ENCODE results near the gene ZBTB45. TPM values are rescaled to one million over a fixed set of nuclear protein-coding genes. Genes with fewer than 3 reads are reported as not detected.

Gene ZBTB45
- total RNA-seq, 3 donors from 2014 or later (not counting 1 experiment from before 2014, with no cell fraction given) = 9.6 to 12.6 (median 9.8) TPM

DNA sequence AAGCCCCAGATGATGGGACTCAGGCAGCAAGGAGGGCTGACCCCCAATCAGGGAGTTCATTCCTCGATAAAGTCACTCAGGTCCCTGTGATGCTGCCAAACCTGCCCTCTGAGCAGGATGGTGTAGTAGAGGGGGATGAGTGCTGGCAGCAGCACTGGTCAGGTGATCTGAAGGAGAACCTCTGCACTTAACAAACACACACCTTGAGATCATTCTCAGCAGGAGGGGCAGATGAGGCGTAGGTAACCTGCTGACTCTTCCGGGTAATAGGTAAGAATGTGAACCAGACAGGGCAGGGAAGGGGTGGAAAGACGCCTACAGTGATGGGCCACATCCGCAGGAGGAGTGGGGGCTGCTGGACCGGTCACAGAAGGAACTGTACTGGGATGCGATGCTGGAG, 40.3 kb downstream of the ZBTB45 start:
- Histone ChIP-seq H3K4me1 (ENCODE audit: control insufficient read depth, insufficient read depth, low read length) (peaks cover 21% of the 10 kb centered on the region), H3K9me3 (ENCODE audit: control insufficient read depth, insufficient read depth, low read length) (no peaks in the 10 kb centered on the region), H3K27me3 (ENCODE audit: control insufficient read depth, insufficient read depth, low read length) (no peaks in the 10 kb centered on the region), H3K4me3 (ENCODE audit: low read length) (no peak overlapping the region), H3K27ac (ENCODE audit: low read length) (no peak overlapping the region), H3K36me3 (ENCODE audit: control insufficient read depth, insufficient read depth, low read length) (peaks cover 2% of the 10 kb centered on the region)
- Mint-ChIP-seq H3K27me3 (ENCODE audit: low read depth in 2 of 2) (no peaks in the 10 kb centered on the region), H3K27ac (no peak overlapping the region), H3K9me3 (no peaks in the 10 kb centered on the region), H3K4me1 (peaks cover 8 to 18% of the 10 kb centered on the region in 2 donors), H3K36me3 (no peaks in the 10 kb centered on the region), H3K4me3 (no peak overlapping the region)
- intact Hi-C loops (cut with micrococcal nuclease) = no loop called here
- 96% methylated on average over 7 of the region's 7 CpGs for WGBS (ENCODE audit: insufficient coverage)
- TF ChIP-seq, protein P1, sequence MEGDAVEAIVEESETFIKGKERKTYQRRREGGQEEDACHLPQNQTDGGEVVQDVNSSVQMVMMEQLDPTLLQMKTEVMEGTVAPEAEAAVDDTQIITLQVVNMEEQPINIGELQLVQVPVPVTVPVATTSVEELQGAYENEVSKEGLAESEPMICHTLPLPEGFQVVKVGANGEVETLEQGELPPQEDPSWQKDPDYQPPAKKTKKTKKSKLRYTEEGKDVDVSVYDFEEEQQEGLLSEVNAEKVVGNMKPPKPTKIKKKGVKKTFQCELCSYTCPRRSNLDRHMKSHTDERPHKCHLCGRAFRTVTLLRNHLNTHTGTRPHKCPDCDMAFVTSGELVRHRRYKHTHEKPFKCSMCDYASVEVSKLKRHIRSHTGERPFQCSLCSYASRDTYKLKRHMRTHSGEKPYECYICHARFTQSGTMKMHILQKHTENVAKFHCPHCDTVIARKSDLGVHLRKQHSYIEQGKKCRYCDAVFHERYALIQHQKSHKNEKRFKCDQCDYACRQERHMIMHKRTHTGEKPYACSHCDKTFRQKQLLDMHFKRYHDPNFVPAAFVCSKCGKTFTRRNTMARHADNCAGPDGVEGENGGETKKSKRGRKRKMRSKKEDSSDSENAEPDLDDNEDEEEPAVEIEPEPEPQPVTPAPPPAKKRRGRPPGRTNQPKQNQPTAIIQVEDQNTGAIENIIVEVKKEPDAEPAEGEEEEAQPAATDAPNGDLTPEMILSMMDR (IDR thresholded peaks at IDR 0.05) = no peak
- ATAC-seq (no peak), DNase-seq (no peak)

DNA sequence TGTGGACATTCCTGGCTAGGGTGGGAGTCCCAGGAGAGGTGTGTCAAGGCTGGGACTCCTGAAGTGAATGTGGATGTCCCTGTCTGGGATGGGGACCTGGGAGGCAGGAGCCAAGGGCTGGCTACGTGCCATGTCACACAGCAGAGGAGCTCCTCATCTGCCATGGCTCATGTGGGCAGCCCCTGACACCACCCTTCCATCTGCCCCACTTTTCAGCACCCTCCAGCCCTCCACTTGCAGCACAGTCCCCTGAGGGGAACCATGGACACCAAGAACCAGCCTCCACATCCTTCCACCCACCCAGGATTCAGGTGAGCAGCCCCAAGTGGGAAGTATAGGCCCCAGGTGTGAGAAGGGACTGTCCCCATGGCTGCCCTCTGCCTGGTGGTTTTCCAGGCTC, 41.7 kb downstream of the ZBTB45 start:
- Histone ChIP-seq H3K27me3 (ENCODE audit: control insufficient read depth, insufficient read depth, low read length) (no peaks in the 10 kb centered on the region), H3K4me1 (ENCODE audit: control insufficient read depth, insufficient read depth, low read length) (peaks cover 21% of the 10 kb centered on the region), H3K36me3 (ENCODE audit: control insufficient read depth, insufficient read depth, low read length) (peaks cover 4% of the 10 kb centered on the region), H3K9me3 (ENCODE audit: control insufficient read depth, insufficient read depth, low read length) (no peaks in the 10 kb centered on the region), H3K27ac (ENCODE audit: low read length) (no peak overlapping the region), H3K4me3 (ENCODE audit: low read length) (no peak overlapping the region)
- Mint-ChIP-seq H3K27ac (no peak overlapping the region), H3K4me3 (no peak overlapping the region), H3K36me3 (no peaks in the 10 kb centered on the region), H3K9me3 (no peaks in the 10 kb centered on the region), H3K27me3 (ENCODE audit: low read depth in 2 of 2) (no peaks in the 10 kb centered on the region), H3K4me1 (peaks cover 8 to 18% of the 10 kb centered on the region in 2 donors)
- TF ChIP-seq, protein P1 (IDR thresholded peaks at IDR 0.05) = no peak
- DNase-seq (no peak), ATAC-seq (no peak)
- intact Hi-C loops (cut with micrococcal nuclease) = no loop called here
- WGBS (ENCODE audit: insufficient coverage) = 100% methylated on average over 1 of the region's 1 CpG

DNA sequence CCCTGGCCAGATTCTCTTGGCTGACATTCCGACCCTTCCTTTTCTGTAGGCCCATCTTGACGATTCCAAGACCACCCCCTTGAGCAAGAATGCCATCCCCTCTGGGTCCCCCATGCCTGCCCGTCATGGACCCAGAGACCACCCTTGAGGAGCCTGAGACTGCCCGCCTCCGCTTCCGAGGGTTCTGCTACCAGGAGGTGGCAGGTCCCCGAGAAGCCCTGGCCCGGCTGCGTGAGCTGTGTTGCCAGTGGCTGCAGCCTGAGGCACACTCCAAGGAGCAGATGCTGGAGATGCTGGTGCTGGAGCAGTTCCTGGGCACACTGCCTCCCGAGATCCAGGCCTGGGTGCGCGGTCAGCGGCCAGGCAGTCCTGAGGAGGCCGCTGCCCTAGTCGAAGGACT, 42.5 kb downstream of the ZBTB45 start:
- no peaks in the 10 kb centered on the region for H3K27me3 Mint-ChIP-seq (ENCODE audit: low read depth in 2 of 2)
- H3K9me3 Mint-ChIP-seq = no peaks in the 10 kb centered on the region
- TF ChIP-seq, protein P1 (IDR thresholded peaks at IDR 0.05) = no peak
- Histone ChIP-seq H3K36me3 (ENCODE audit: control insufficient read depth, insufficient read depth, low read length) (peaks cover 12% of the 10 kb centered on the region), H3K4me3 (ENCODE audit: low read length) (no peak overlapping the region), H3K27ac (ENCODE audit: low read length) (peak overlapping the region; percentile 90), H3K27me3 (ENCODE audit: control insufficient read depth, insufficient read depth, low read length) (no peaks in the 10 kb centered on the region), H3K9me3 (ENCODE audit: control insufficient read depth, insufficient read depth, low read length) (no peaks in the 10 kb centered on the region), H3K4me1 (ENCODE audit: control insufficient read depth, insufficient read depth, low read length) (peaks cover 21% of the 10 kb centered on the region)
- no peak for DNase-seq
- H3K4me3 Mint-ChIP-seq = peak overlapping the region; percentile 93
- H3K27ac Mint-ChIP-seq = peak overlapping the region; percentile 94 to 99
- no peak for ATAC-seq
- H3K4me1 Mint-ChIP-seq = peaks cover 8 to 18% of the 10 kb centered on the region in 2 donors
- 95% methylated on average over 14 of the region's 15 CpGs for WGBS (ENCODE audit: insufficient coverage)
- no peaks in the 10 kb centered on the region for H3K36me3 Mint-ChIP-seq
- intact Hi-C loops (cut with micrococcal nuclease) = no loop called here

DNA sequence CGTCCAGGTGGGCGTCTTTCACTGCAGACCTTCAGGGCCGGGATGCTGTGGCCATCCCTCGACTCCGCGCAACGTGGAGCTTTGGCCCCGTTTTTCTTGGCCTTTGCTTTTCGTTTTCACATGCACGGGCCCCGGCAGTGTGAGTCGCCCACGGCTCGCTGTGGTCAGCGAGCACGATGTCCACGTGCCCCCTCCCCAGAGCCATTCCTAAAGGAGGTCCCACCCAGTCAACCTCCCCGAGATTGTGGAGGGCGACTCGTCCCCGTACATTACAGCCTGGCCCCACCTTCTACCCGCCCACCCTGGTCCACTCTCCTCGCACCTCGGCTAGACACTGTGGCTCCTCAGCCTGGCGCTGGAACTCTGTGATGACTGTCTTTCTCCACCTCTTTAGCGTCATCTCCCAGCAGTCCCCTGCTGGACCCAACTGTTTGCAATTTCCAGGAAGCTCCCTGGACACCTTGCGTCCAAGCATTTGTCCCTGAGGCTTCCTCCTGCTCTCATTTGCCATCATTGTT, 43.1 kb downstream of the ZBTB45 start:
- WGBS (ENCODE audit: insufficient coverage) = 5% methylated on average over 27 of the region's 27 CpGs
- Mint-ChIP-seq H3K36me3 (no peaks in the 10 kb centered on the region), H3K27ac (peak overlapping the region; percentile 94 to 99), H3K9me3 (no peaks in the 10 kb centered on the region), H3K4me1 (peaks cover 8 to 18% of the 10 kb centered on the region in 2 donors), H3K27me3 (ENCODE audit: low read depth in 2 of 2) (no peaks in the 10 kb centered on the region), H3K4me3 (peak overlapping the region; percentile 93)
- Histone ChIP-seq H3K9me3 (ENCODE audit: control insufficient read depth, insufficient read depth, low read length) (no peaks in the 10 kb centered on the region), H3K4me1 (ENCODE audit: control insufficient read depth, insufficient read depth, low read length) (peaks cover 21% of the 10 kb centered on the region), H3K27ac (ENCODE audit: low read length) (peak overlapping the region; percentile 90), H3K4me3 (ENCODE audit: low read length) (peak overlapping the region; percentile 59), H3K36me3 (ENCODE audit: control insufficient read depth, insufficient read depth, low read length) (peaks cover 17% of the 10 kb centered on the region), H3K27me3 (ENCODE audit: control insufficient read depth, insufficient read depth, low read length) (no peaks in the 10 kb centered on the region)
- no peak for ATAC-seq
- TF ChIP-seq, protein P1 (IDR thresholded peaks at IDR 0.05) = no peak
- intact Hi-C loops (cut with micrococcal nuclease) = loop anchor here (1.0 kb wide), 3 partner anchors 9 to 44 kb away; partner anchors contain the start of gene ZNF324
- no peak for DNase-seq

All from natural killer cell (primary cell).